Measurements from ENCODE around the gene SLC2A1.
A peak's percentile ranks its signal among the peaks of the same experiment; 100 is the strongest.

SLC2A1 gene

GRCh38 chr1:42958488-42959319, at the start of gene SLC2A1:
TSS of gene SLC2A1 (minus strand) at chr1:42958868. CDS start at chr1:42958651, 217 bp downstream.
- peak within 1 kb of the TSS; percentile 99 for H3K27ac Mint-ChIP-seq
- peaks cover 33% of the 10 kb centered on the region for H3K36me3 Mint-ChIP-seq
- H3K9me3 Mint-ChIP-seq, result no peaks in the 10 kb centered on the region
- peaks cover 59% of the 10 kb centered on the region for H3K4me1 Mint-ChIP-seq
- CTCF ChIA-PET, result interaction anchor here (1.0 to 1.5 kb wide), 2 partner anchors 17 to 33 kb away, joined by 3 read pairs; no protein-coding TSS in a partner anchor
- DNase-seq, result peak; percentile 97
- peaks cover 43% of the 10 kb centered on the region for H3K27me3 Mint-ChIP-seq
- peak within 1 kb of the TSS; percentile 99 for H3K4me3 Mint-ChIP-seq

- Mint-ChIP-seq H3K27me3 (peaks cover 34% of the 10 kb centered on the region), H3K4me1 (peaks cover 3% of the 10 kb centered on the region), H3K4me3 (no peak overlapping the region), H3K36me3 (no peaks in the 10 kb centered on the region), H3K9me3 (no peaks in the 10 kb centered on the region), H3K27ac (no peak overlapping the region)
- DNase-seq, result no peak
- CTCF ChIA-PET, result no interaction called here
Measured at GRCh38 chr1:43007377-43008114, 48.9 kb upstream of the SLC2A1 start.

GRCh38 chr1:43005460-43006361, 47.0 kb upstream of the SLC2A1 start:
- Mint-ChIP-seq H3K4me1 (peaks cover 5% of the 10 kb centered on the region), H3K27ac (no peak overlapping the region), H3K27me3 (peaks cover 26% of the 10 kb centered on the region), H3K36me3 (no peaks in the 10 kb centered on the region), H3K4me3 (no peak overlapping the region), H3K9me3 (no peaks in the 10 kb centered on the region)
- DNase-seq, result no peak
- CTCF ChIA-PET, result no interaction called here

GRCh38 chr1:43004587-43005459, 46.2 kb upstream of the SLC2A1 start:
- CTCF ChIA-PET, result no interaction called here
- H3K27ac Mint-ChIP-seq, result peak overlapping the region; percentile 39
- H3K4me1 Mint-ChIP-seq, result peaks cover 5% of the 10 kb centered on the region
- H3K4me3 Mint-ChIP-seq, result no peak overlapping the region
- peaks cover 24% of the 10 kb centered on the region for H3K27me3 Mint-ChIP-seq
- no peak for DNase-seq
- H3K9me3 Mint-ChIP-seq, result no peaks in the 10 kb centered on the region
- H3K36me3 Mint-ChIP-seq, result no peaks in the 10 kb centered on the region

GRCh38 chr1:43002766-43003165, 44.1 kb upstream of the SLC2A1 start:
- Mint-ChIP-seq H3K36me3 (no peaks in the 10 kb centered on the region), H3K27ac (no peak overlapping the region), H3K27me3 (peaks cover 11% of the 10 kb centered on the region), H3K9me3 (no peaks in the 10 kb centered on the region), H3K4me1 (peaks cover 5% of the 10 kb centered on the region), H3K4me3 (no peak overlapping the region)
- no peak for DNase-seq
- CTCF ChIA-PET, result no interaction called here

GRCh38 chr1:43002116-43002515, 43.4 kb upstream of the SLC2A1 start:
- H3K4me3 Mint-ChIP-seq, result no peak overlapping the region
- CTCF ChIA-PET, result no interaction called here
- H3K4me1 Mint-ChIP-seq, result peaks cover 5% of the 10 kb centered on the region

GRCh38 chr1:43001434-43001833, 42.8 kb upstream of the SLC2A1 start:
- Mint-ChIP-seq H3K4me3 (no peak overlapping the region), H3K27me3 (peaks cover 9% of the 10 kb centered on the region), H3K4me1 (peaks cover 5% of the 10 kb centered on the region), H3K36me3 (no peaks in the 10 kb centered on the region), H3K9me3 (no peaks in the 10 kb centered on the region), H3K27ac (no peak overlapping the region)
- DNase-seq, result no peak
- CTCF ChIA-PET, result no interaction called here

More at GRCh38 chr1:43002116-43002515, 43.4 kb upstream of the SLC2A1 start:
- no peaks in the 10 kb centered on the region for H3K9me3 Mint-ChIP-seq
- DNase-seq, result no peak
- no peak overlapping the region for H3K27ac Mint-ChIP-seq
- peaks cover 9% of the 10 kb centered on the region for H3K27me3 Mint-ChIP-seq
- no peaks in the 10 kb centered on the region for H3K36me3 Mint-ChIP-seq

- no peak overlapping the region for H3K4me3 Mint-ChIP-seq
- H3K27me3 Mint-ChIP-seq, result peaks cover 3% of the 10 kb centered on the region
- no peaks in the 10 kb centered on the region for H3K9me3 Mint-ChIP-seq
- no peak overlapping the region for H3K27ac Mint-ChIP-seq
- no peaks in the 10 kb centered on the region for H3K36me3 Mint-ChIP-seq
- H3K4me1 Mint-ChIP-seq, result peaks cover 5% of the 10 kb centered on the region
- no peak for DNase-seq
- CTCF ChIA-PET, result no interaction called here
Measured at GRCh38 chr1:43000271-43000670, 41.6 kb upstream of the SLC2A1 start.

- H3K27me3 Mint-ChIP-seq, result peaks cover 6% of the 10 kb centered on the region
- CTCF ChIA-PET, result no interaction called here
- H3K27ac Mint-ChIP-seq, result no peak overlapping the region
- H3K36me3 Mint-ChIP-seq, result no peaks in the 10 kb centered on the region
- peaks cover 5% of the 10 kb centered on the region for H3K4me1 Mint-ChIP-seq
- H3K4me3 Mint-ChIP-seq, result no peak overlapping the region
- DNase-seq, result no peak
- H3K9me3 Mint-ChIP-seq, result no peaks in the 10 kb centered on the region
Measured at GRCh38 chr1:42999308-42999707, 40.6 kb upstream of the SLC2A1 start.

GRCh38 chr1:42998386-42998785, 39.7 kb upstream of the SLC2A1 start:
- Mint-ChIP-seq H3K9me3 (no peaks in the 10 kb centered on the region), H3K4me3 (no peak overlapping the region), H3K27ac (no peak overlapping the region), H3K27me3 (peaks cover 11% of the 10 kb centered on the region), H3K36me3 (no peaks in the 10 kb centered on the region), H3K4me1 (peaks cover 5% of the 10 kb centered on the region)
- CTCF ChIA-PET, result no interaction called here
- no peak for DNase-seq

- Mint-ChIP-seq H3K27ac (no peak overlapping the region), H3K36me3 (no peaks in the 10 kb centered on the region), H3K4me1 (no peaks in the 10 kb centered on the region), H3K27me3 (peaks cover 12% of the 10 kb centered on the region), H3K4me3 (no peak overlapping the region), H3K9me3 (no peaks in the 10 kb centered on the region)
- CTCF ChIA-PET, result no interaction called here
- no peak for DNase-seq
Measured at GRCh38 chr1:42996384-42996970, 37.8 kb upstream of the SLC2A1 start.

GRCh38 chr1:42993502-42994136, 35.0 kb upstream of the SLC2A1 start:
- H3K27me3 Mint-ChIP-seq, result peaks cover 15% of the 10 kb centered on the region

GRCh38 chr1:42992054-42992571, 33.4 kb upstream of the SLC2A1 start:
- no peak for DNase-seq
- H3K9me3 Mint-ChIP-seq, result no peaks in the 10 kb centered on the region
- peaks cover 15% of the 10 kb centered on the region for H3K27me3 Mint-ChIP-seq
- CTCF ChIA-PET, result no interaction called here
- no peaks in the 10 kb centered on the region for H3K4me1 Mint-ChIP-seq
- H3K36me3 Mint-ChIP-seq, result peaks cover 2% of the 10 kb centered on the region
- H3K4me3 Mint-ChIP-seq, result no peak overlapping the region
- H3K27ac Mint-ChIP-seq, result no peak overlapping the region

More at GRCh38 chr1:42993502-42994136, 35.0 kb upstream of the SLC2A1 start:
- no peak overlapping the region for H3K27ac Mint-ChIP-seq
- no peaks in the 10 kb centered on the region for H3K4me1 Mint-ChIP-seq
- H3K9me3 Mint-ChIP-seq, result no peaks in the 10 kb centered on the region
- DNase-seq, result no peak
- CTCF ChIA-PET, result no interaction called here
- H3K36me3 Mint-ChIP-seq, result peaks cover 2% of the 10 kb centered on the region
- no peak overlapping the region for H3K4me3 Mint-ChIP-seq
